Skin epidermis (tissue), 12 donors: ENCODE measurements around the gene NR0B1.

Source experiments
- H3K27ac ChIP-seq, 21 experiments: fragments of 200-600 bp; sonication (generic) in 11 of 21; one replicate each; pipeline ENCODE4 v1.5.0; 2020; ENCODE audit warnings: mild to moderate bottlenecking in 3 of 21, inconsistent platforms in 2 of 21, moderate library complexity in 2 of 21
- H3K4me3 ChIP-seq, 7 experiments: fragments of 200-600 bp; sonication (generic) in 2 of 7; one replicate each; pipeline ENCODE4 v1.5.0; 2020; ENCODE audit warnings: inconsistent platforms in 2 of 7, mild to moderate bottlenecking in 2 of 7, moderate library complexity in 1 of 7

NR0B1 gene

DNA sequence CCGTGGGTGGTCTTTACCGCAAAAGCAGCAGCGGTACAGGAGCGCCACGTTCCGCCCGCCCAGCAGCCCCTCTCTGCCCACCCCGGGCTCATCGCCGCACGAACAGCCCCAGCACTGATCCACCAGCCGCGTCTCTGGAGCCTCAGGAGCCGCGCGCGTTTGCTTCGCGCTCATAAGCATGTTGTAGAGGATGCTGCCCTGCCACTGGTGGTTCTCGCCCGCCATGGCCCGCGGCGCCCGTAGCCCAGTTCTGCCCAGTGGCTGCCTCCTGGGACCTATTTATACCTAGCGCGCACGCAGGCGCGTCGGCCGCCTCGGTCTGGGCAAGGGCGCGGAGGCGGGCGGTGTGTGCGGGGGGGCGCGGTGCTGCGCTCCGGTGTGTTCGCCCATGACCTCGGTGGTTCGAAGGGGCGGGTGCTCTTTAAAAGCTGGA is at the start of gene NR0B1:
Gene NR0B1, minus strand, starts transcription at position 252 of the 433 bp plus-strand sequence. Its CDS starts 27 bp downstream, at position 225.
- H3K4me3 ChIP-seq, result no peak within 1 kb of the TSS
- no peak within 1 kb of the TSS for H3K27ac ChIP-seq

DNA sequence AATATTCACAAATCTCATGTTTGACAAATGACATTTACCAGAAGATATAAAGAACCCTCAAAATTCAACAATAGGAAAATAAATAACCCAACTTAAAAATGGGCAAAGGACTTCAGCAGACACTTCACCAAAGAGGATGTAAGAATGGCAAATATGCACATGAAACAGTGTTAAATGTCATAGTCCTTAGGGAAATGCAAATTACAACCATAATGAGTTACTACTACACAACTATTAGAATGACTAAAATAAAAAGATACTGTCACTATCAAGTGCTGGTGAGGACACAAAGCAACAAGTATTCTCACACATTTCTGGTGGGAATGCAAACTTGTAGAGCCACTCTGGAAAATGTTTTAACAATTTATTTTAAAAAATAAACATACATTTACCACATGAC is 40.8 kb upstream of the NR0B1 start:
- Histone ChIP-seq H3K4me3 (no peak overlapping the region), H3K27ac (no peak overlapping the region)

- Histone ChIP-seq H3K27ac (no peak overlapping the region), H3K4me3 (no peak overlapping the region)
These were observed 34.0 kb upstream of the NR0B1 start for GRCh38 chrX:30343206-30343605.

GRCh38 chrX:30340753-30341152 is 31.6 kb upstream of the NR0B1 start:
- no peak overlapping the region for H3K4me3 ChIP-seq
- H3K27ac ChIP-seq, result no peak overlapping the region

GRCh38 chrX:30327762-30328161 is 18.6 kb upstream of the NR0B1 start:
- Histone ChIP-seq H3K4me3 (no peak overlapping the region), H3K27ac (no peak overlapping the region)

- Histone ChIP-seq H3K4me3 (no peak overlapping the region), H3K27ac (no peak overlapping the region)
These were observed 8.1 kb upstream of the NR0B1 start for GRCh38 chrX:30317308-30317707.

DNA sequence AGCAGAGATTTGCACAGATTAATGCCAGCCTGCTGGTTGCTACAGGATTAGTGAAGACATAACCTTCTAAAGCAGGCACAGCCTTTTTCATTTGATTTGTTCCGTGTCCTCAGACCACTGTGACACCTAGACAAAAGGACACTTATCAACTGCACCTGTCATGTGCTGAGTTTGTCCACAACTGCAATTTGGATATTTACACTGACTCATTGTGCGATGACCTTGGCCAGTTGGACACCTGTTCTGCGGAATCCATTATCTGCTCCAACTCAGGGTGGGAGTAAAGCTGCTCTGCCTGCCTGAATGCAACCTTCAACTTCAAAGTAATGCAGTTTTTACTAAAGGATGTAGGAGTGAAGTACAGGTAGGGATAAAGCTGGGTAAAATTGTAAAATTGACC is 4.1 kb upstream of the NR0B1 start:
- Histone ChIP-seq H3K4me3 (no peak overlapping the region), H3K27ac (no peak overlapping the region)

DNA sequence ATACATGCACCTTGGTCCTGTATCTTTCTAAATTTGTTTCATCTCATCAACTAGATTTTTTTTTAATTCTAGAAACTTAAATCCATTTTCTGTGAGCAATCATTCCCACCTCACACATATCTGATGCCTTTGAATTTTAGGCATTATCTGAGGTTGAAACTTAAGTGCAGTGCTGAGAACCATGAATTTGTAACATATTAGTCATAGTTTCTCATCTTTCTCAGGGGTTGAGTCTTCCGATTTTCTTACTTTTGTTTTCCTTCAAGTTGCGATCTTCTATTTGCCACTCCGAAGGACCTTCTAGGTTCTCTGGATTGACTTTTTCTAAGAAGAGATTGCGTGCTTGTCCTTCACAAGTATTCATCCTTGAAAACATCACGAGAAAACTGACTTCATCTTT is 3.7 kb upstream of the NR0B1 start:
- H3K4me3 ChIP-seq, result no peak overlapping the region
- no peak overlapping the region for H3K27ac ChIP-seq

DNA sequence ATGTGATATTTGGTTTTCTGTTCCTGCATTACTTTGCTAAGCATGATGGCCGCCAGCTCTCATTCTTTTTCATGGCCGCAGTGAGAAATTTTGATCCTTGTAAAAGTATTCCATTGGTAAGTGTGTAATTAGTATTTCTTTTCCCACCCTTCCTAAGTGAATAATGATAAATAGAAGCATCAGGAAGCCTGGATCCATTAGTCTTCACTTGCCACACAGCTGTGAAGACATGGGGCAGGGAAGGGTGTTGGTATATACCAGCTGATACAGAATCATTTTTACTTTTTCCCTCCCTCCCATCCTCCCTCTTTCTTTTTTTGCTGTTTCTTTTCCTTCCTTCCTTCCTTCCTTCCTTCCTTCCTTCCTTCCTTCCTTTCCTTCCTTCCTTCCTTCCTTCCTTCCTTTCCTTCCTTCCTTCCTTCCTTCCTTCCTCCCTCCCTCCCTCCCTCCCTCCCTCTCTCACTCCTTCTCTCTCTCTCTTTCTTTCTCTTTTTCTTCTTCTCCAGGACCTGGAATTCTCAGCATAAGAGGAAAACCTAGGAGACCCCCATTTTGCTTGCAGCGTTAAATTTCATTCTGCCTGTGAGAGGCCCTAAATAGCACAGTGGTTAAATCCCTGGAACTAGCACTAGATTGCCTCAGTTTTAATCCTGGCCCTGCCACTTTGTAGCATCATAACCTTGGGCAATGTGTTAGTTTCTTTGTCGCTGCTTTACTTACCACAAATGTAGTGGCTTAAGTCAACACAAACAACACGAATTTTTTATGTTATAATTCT is 1.4 kb upstream of the NR0B1 start:
- no peak overlapping the region for H3K27ac ChIP-seq
- no peak overlapping the region for H3K4me3 ChIP-seq

GRCh38 chrX:30308263-30309138 is 689 bp downstream of the NR0B1 start:
- Histone ChIP-seq H3K4me3 (no peak overlapping the region), H3K27ac (no peak overlapping the region)

DNA sequence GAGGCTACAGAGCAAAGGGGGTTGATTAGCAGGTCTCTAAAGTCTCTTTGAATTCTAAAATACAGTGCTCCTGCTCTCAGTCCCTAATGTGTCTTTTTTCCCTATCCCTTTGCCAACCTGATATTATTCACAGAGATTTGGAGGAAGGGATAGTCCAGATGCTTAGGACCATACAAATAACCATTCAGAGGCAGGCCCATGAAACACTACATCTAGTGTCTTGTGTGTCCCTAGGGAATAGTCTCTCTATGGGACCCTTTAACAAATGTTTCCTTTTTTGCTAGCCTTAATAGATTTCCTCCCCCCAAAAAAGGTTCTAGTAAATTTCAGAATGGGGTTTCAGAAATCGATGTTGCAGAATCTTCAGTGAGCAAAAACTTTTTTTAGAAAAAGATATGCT is 1.7 kb downstream of the NR0B1 start:
- Histone ChIP-seq H3K4me3 (no peak overlapping the region), H3K27ac (no peak overlapping the region)

GRCh38 chrX:30304866-30305265 is 4.3 kb downstream of the NR0B1 start:
- Histone ChIP-seq H3K4me3 (no peak overlapping the region), H3K27ac (no peak overlapping the region)

- Histone ChIP-seq H3K27ac (no peak overlapping the region), H3K4me3 (no peak overlapping the region)
These were observed 6.2 kb downstream of the NR0B1 start for GRCh38 chrX:30302956-30303355.

DNA sequence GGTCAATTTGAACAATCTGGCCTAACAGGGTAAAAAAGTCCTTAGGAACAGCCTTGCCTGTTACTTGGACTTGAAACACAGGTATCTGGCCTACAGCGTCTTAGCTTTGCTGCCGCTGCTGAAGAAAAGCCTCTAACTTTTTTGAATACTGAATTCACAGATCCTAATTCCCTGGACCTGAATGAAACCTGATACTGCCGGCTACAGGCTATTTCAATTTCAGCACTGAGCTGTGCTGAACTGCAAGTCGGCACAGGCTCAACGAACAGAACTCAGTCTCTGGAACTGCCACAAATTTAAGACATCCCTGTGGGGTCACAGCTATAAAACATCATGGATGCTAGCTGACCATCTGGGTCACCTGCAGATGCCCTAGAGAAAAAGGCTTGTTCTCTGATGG is 7.2 kb downstream of the NR0B1 start:
- Histone ChIP-seq H3K27ac (no peak overlapping the region), H3K4me3 (no peak overlapping the region)

DNA sequence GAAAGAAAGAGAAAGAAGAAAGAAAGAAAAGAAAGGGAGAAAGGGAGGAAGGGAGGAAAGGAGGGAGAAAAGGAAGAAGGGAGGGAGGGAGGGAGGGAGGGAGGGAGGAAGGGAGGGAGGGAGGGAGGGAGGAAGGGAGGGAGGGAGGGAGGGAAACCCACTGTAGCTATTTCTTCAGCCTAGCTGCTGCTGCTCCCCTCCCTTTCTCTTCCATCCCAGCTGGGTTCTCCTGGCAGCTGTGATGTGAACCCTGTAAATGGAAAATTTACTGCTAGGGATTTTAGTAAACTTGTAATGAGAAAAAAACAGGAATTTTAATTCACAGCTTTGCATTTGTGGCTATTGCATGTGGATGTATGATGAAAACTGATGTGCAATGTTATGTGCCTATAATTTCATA is 8.0 kb downstream of the NR0B1 start:
- Histone ChIP-seq H3K27ac (no peak overlapping the region), H3K4me3 (no peak overlapping the region)

DNA sequence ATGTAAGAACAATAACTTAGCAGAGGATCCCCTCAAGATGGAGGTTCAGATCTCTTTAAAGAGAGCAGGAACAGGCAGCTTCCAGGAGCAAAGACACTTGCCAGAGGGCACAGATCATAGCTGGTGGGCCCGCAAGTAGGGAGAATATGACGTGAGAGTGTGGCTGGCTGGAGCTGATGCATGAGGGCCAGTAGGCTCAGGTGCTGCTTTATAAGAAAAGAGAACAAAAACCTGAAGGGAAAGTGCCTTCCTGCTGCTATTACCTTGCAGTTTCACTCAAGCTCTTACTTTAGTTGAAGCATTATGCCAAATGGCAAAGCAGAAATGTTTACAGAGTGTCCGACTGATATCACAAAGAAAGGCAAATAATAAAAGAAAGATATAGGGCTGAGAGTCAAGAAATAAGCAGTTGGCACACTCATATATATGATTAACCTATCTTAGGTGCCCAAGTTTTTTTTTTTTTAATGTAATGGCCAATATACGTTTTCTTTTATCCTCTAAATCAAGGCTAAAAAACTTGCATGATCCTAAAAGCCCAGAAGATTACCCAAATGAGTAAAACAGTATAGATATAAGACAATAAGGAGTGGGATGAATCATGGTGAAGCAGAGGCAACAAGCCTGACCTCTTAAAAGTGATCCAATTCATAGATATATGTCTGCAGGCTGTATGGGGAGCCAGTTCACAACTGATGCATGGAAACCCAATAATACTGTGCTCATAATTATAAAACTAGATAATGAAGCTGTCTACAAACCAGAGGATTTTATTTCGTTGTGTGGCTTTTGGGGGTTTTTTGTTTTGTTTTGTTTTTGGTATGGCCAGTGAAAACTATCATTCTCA is 12.6 kb downstream of the NR0B1 start:
- Histone ChIP-seq H3K27ac (no peak overlapping the region), H3K4me3 (no peak overlapping the region)

DNA sequence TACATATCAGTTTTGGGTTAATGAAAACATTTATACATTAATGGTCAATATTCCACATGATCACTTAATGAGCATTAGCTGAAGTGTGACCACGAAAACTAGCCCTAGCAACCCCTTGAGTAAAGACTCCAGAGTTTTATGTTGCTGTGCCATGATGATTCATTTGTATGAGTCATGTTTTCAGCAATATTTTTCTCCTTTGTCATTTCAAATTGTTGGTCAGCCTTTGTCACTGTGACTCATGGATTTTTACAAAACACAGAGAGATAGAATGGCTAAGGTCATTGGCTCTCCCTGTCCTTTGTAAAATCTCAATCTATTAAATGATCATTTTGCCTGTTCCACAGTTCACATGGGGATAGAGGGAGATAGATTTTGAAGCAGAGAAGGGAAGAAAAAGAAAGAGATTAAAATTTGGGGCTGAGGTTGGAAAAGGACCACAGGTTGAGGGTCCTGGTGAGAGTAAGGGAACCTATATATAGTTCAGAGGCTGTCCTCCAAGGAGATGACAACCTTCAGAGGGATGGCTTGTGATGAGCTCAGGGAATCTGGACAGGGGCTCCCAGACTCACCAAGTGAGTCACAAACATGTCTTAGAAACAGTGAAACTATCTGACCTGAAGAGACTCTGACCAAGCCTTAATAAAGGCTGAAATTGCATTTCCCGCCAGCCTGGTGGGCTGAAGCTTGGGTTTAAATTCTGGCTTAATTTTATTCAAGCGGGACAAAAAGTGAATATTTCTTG is 25.6 kb downstream of the NR0B1 start:
- Histone ChIP-seq H3K4me3 (no peak overlapping the region), H3K27ac (no peak overlapping the region)

GRCh38 chrX:30282527-30282926 is 26.7 kb downstream of the NR0B1 start:
- H3K27ac ChIP-seq, result no peak overlapping the region
- no peak overlapping the region for H3K4me3 ChIP-seq

DNA sequence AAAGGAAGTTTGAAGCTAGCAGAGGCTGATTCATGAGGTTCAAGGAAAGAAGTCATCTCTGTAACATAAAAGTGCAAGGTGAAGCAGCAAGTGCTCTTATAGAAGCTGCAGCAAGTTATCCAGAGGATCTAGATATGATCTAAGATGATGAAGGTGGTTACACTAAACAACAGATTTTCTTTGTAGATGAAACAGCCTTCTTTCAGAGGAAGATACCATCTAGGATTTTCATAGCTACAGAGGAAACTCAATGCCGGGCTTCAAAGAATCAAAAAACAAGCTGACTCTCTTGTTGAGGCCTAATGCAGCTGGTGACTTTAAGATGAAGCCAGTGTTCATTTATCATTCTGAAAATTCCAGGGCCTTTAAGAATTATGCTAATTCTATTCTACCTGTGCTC is 28.8 kb downstream of the NR0B1 start:
- Histone ChIP-seq H3K27ac (no peak overlapping the region), H3K4me3 (no peak overlapping the region)

GRCh38 chrX:30278365-30278764 is 30.8 kb downstream of the NR0B1 start:
- Histone ChIP-seq H3K27ac (no peak overlapping the region), H3K4me3 (no peak overlapping the region)
